ENCODE measurements around the gene PLPP1.

- TF ChIP-seq CTCF (conservative IDR thresholded peaks at IDR 0.05; ENCODE audit: low read depth in 2 of 2) = no peak
- no peak for TF ChIP-seq ZNF114 (CRISPR knock-in tag; IDR thresholded peaks at IDR 0.05)
- no peak for TF ChIP-seq REST (IDR thresholded peaks at IDR 0.05; ENCODE audit: unreplicated experiment)
Measured at GRCh38 chr5:55551904-55552303, 17.1 kb upstream of the PLPP1 start.
